Keratinocyte (primary cell): ENCODE measurements around the gene FYB1. TPM values are rescaled to one million over a fixed set of nuclear protein-coding genes. Genes with fewer than 3 reads are reported as not detected.

Experiments used
- DNase-seq: peaks from one replicate; pipeline ENCODE4 v3.0.0-alpha.2; 2011; ENCODE audit warnings: low read depth, missing footprints, low spot score
- FAIRE-seq: peaks from 2 replicates; lab custom pipeline; 2011; peaks lifted over from hg19 to GRCh38; lab: Jason Lieb, UNC
- H2AFZ ChIP-seq: 2 replicates; pipeline ENCODE4 v1.6.0; 2012; ENCODE audit warnings: low read length, control low read depth, inconsistent platforms; ENCODE audit not compliant: control insufficient read depth
- H3K27ac ChIP-seq: 2 replicates; pipeline ENCODE4 v1.5.1; 2011; ENCODE audit warnings: low read length; ENCODE audit not compliant: control insufficient read depth, insufficient read depth
- H3K27me3 ChIP-seq: 3 replicates; pipeline ENCODE4 v1.6.0; 2011; ENCODE audit warnings: low read length; ENCODE audit not compliant: control insufficient read depth, insufficient read depth; ENCODE audit errors: extremely low read depth
- H3K36me3 ChIP-seq, 2 experiments: 2 replicates in 1 of 2; 3 replicates in 1 of 2; pipeline ENCODE4 v1.5.1; 2011; ENCODE audit warnings: low read length in 2 of 2, mild to moderate bottlenecking in 1 of 2; ENCODE audit not compliant: control insufficient read depth in 2 of 2, insufficient read depth in 2 of 2; ENCODE audit errors: extremely low read depth in 1 of 2
- H3K4me1 ChIP-seq: 3 replicates; pipeline ENCODE4 v1.5.1; 2011; ENCODE audit warnings: low read length; ENCODE audit not compliant: control insufficient read depth, insufficient read depth; ENCODE audit errors: extremely low read depth
- H3K4me2 ChIP-seq: 3 replicates; pipeline ENCODE4 v1.6.0; 2011; ENCODE audit warnings: low read depth, low read length; ENCODE audit not compliant: control insufficient read depth, insufficient read depth; ENCODE audit errors: extremely low read depth
- H3K4me3 ChIP-seq, 3 experiments: fragments of 200-600 bp in 1 of 3; sonication (generic) in 1 of 3; 2 replicates in 2 of 3; 3 replicates in 1 of 3; pipeline ENCODE4 v1.5.1; 2011 to 2016; ENCODE audit warnings: low read length in 3 of 3, mild to moderate bottlenecking in 3 of 3, control low read depth in 2 of 3, inconsistent platforms in 1 of 3, low read depth in 1 of 3, mixed read lengths in 1 of 3, mixed run types in 1 of 3, moderate library complexity in 1 of 3; ENCODE audit not compliant: control insufficient read depth in 2 of 3, insufficient read depth in 2 of 3; ENCODE audit errors: extremely low read depth in 1 of 3
- H3K79me2 ChIP-seq: 2 replicates; pipeline ENCODE4 v1.6.0; 2012; ENCODE audit warnings: low read length; ENCODE audit not compliant: control insufficient read depth, insufficient read depth
- H3K9ac ChIP-seq: 3 replicates; pipeline ENCODE4 v1.6.0; 2011; ENCODE audit warnings: low read length; ENCODE audit not compliant: control insufficient read depth, insufficient read depth; ENCODE audit errors: extremely low read depth
- H3K9me1 ChIP-seq: 3 replicates; pipeline ENCODE4 v1.6.0; 2011; ENCODE audit warnings: low read length; ENCODE audit not compliant: control insufficient read depth, insufficient read depth; ENCODE audit errors: extremely low read depth
- H3K9me3 ChIP-seq: 2 replicates; pipeline ENCODE4 v1.5.1; 2012; ENCODE audit warnings: low read depth, low read length; ENCODE audit not compliant: control insufficient read depth
- H4K20me1 ChIP-seq: 3 replicates; pipeline ENCODE4 v1.6.0; 2011; ENCODE audit warnings: low read length; ENCODE audit not compliant: control insufficient read depth, insufficient read depth; ENCODE audit errors: extremely low read depth
- CTCF ChIP-seq, 3 experiments: IDR thresholded peaks in 1 of 3; conservative IDR thresholded peaks in 1 of 3; optimal IDR thresholded peaks in 1 of 3; 2 replicates in 2 of 3; 3 replicates in 1 of 3; pipeline versions ENCODE3 to v1.5.1; 2011; ENCODE audit warnings: low read length in 3 of 3, mild to moderate bottlenecking in 3 of 3, moderate library complexity in 2 of 3, control low read depth in 1 of 3, inconsistent platforms in 1 of 3; ENCODE audit not compliant: insufficient read depth in 2 of 3; ENCODE audit errors: extremely low read depth in 1 of 3
- EZH2 ChIP-seq: IDR thresholded peaks from one replicate; pipeline ENCODE4 v1.6.1; 2012; ENCODE audit warnings: inconsistent platforms, mild to moderate bottlenecking, low read length, moderate library complexity
- dilution Hi-C: fragments of 300-500 bp; cut with MboI; formaldehyde crosslinking; loops from one replicate; pipeline ENCODE4 v1.7.0; 2020; ENCODE audit warnings: low sequenced_read_pairs; ENCODE audit not compliant: extremely low pct_ligation_motif_present
- polyA plus RNA-seq, 5 experiments: library from polyadenylated mRNA; depleted of rRNA in 3 of 5; stranded (reverse) in 3 of 5; stranded (forward) in 1 of 5; unstranded in 1 of 5; fragments of >200 nt; gene quantifications; 1 replicate in 1 of 5; 2 replicates in 3 of 5; 3 replicates in 1 of 5; pipeline versions ENCODE4 v1.2.1 to v1.2.3, GENCODE V29; 2011 to 2012; ENCODE audit warnings: missing spikeins in 2 of 5, low read depth in 1 of 5, low replicate concordance in 1 of 5

FYB1 gene
- polyA plus RNA-seq, 1 donor (not counting 4 experiments of a cell fraction or from before 2014, with no cell fraction given): 0.29 TPM

GRCh38 chr5:39255406-39255805, 36.0 kb upstream of the FYB1 start:
- Histone ChIP-seq H3K4me1 (peaks cover 17% of the 10 kb centered on the region), H3K4me2 (peak overlapping the region; percentile 69), H3K9ac (peak overlapping the region; percentile 54), H3K27ac (peak overlapping the region; percentile 87), H3K9me3 (no peaks in the 10 kb centered on the region), H3K4me3 (peak overlapping the region in 2 of 3 experiments; percentile 23 to 34), H2AFZ (peak overlapping the region; percentile 43), H3K36me3 (no peaks in the 10 kb centered on the region), H3K9me1 (no peaks in the 10 kb centered on the region), H3K27me3 (no peaks in the 10 kb centered on the region), H3K79me2 (no peaks in the 10 kb centered on the region), H4K20me1 (no peaks in the 10 kb centered on the region)
- peak; percentile 85 for FAIRE-seq
- peak; percentile 66 for DNase-seq
- dilution Hi-C loops: no loop called here
- no peak for TF ChIP-seq EZH2
- TF ChIP-seq CTCF (optimal IDR thresholded peaks at IDR 0.05 in 1 of 3, IDR thresholded peaks at IDR 0.05 in 1 of 3, conservative IDR thresholded peaks at IDR 0.05 in 1 of 3; ENCODE audit: extremely low read depth in 1 of 3, insufficient read depth in 2 of 3, low read length in 3 of 3): no peak

GRCh38 chr5:39254671-39255070, 35.3 kb upstream of the FYB1 start:
- Histone ChIP-seq H3K4me3 (no peak overlapping the region), H3K4me1 (peaks cover 17% of the 10 kb centered on the region), H3K27ac (peak overlapping the region; percentile 87), H3K4me2 (no peak overlapping the region), H3K27me3 (no peaks in the 10 kb centered on the region), H4K20me1 (no peaks in the 10 kb centered on the region), H2AFZ (no peak overlapping the region), H3K36me3 (no peaks in the 10 kb centered on the region), H3K79me2 (no peaks in the 10 kb centered on the region), H3K9ac (no peak overlapping the region), H3K9me1 (no peaks in the 10 kb centered on the region), H3K9me3 (no peaks in the 10 kb centered on the region)
- TF ChIP-seq EZH2: no peak
- dilution Hi-C loops: no loop called here
- FAIRE-seq: no peak
- no peak for DNase-seq

- Histone ChIP-seq H2AFZ (no peak overlapping the region), H3K4me1 (peaks cover 17% of the 10 kb centered on the region), H3K27me3 (no peaks in the 10 kb centered on the region), H3K9me1 (no peaks in the 10 kb centered on the region), H3K4me2 (no peak overlapping the region), H3K27ac (peak overlapping the region; percentile 10), H4K20me1 (no peaks in the 10 kb centered on the region), H3K4me3 (no peak overlapping the region), H3K9me3 (no peaks in the 10 kb centered on the region), H3K36me3 (no peaks in the 10 kb centered on the region), H3K79me2 (no peaks in the 10 kb centered on the region), H3K9ac (no peak overlapping the region)
- dilution Hi-C loops: no loop called here
- TF ChIP-seq EZH2: no peak
- no peak for TF ChIP-seq CTCF (optimal IDR thresholded peaks at IDR 0.05 in 1 of 3, IDR thresholded peaks at IDR 0.05 in 1 of 3, conservative IDR thresholded peaks at IDR 0.05 in 1 of 3; ENCODE audit: extremely low read depth in 1 of 3, insufficient read depth in 2 of 3, low read length in 3 of 3)
- DNase-seq (no peak), FAIRE-seq (no peak)
Observed at GRCh38 chr5:39253196-39253595, 33.8 kb upstream of the FYB1 start.
